GM13976 (cell line): ENCODE measurements around the gene IL21R.

ENCODE experiments used
- DNase-seq: peaks from one replicate; pipeline ENCODE4 v3.0.0; 2012; ENCODE audit warnings: low spot score
- in situ Hi-C: fragments of 300-500 bp; cut with MboI; formaldehyde crosslinking; loops from one replicate; pipeline ENCODE4 v1.12.0; 2022; ENCODE audit warnings: low sequenced_read_pairs, mixed read lengths, inconsistent platforms; ENCODE audit not compliant: unreplicated experiment
- TF ChIP-seq, protein P1 (sequence below): IDR thresholded peaks from 2 replicates; pipeline ENCODE4 v1.5.1; 2012; ENCODE audit warnings: borderline replicate concordance, mild to moderate bottlenecking; ENCODE audit not compliant: insufficient read depth; ENCODE audit errors: extremely low read depth, missing control alignments, control extremely low read depth

The IL21R gene

DNA sequence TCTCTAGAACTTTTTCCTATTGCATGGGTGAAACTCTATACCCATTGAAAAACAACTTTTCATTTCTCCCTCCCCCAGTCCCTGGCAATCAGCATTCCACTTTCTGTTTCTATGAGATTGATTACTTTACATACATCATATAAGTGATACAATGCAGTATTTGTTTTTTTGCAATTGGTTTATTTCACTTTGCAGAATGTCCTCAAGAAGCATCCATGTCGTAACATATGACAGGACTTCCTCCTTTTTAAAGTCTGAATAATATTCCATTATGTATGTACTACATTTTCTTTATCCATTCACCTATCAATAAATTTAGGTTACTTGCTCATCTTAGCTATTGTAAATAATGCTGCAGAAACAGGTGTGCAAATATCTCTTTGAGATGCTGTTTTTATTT lies 8.8 kb downstream of the IL21R start:
- no peak for DNase-seq
- in situ Hi-C loops = no loop called here
- TF ChIP-seq, protein P1, sequence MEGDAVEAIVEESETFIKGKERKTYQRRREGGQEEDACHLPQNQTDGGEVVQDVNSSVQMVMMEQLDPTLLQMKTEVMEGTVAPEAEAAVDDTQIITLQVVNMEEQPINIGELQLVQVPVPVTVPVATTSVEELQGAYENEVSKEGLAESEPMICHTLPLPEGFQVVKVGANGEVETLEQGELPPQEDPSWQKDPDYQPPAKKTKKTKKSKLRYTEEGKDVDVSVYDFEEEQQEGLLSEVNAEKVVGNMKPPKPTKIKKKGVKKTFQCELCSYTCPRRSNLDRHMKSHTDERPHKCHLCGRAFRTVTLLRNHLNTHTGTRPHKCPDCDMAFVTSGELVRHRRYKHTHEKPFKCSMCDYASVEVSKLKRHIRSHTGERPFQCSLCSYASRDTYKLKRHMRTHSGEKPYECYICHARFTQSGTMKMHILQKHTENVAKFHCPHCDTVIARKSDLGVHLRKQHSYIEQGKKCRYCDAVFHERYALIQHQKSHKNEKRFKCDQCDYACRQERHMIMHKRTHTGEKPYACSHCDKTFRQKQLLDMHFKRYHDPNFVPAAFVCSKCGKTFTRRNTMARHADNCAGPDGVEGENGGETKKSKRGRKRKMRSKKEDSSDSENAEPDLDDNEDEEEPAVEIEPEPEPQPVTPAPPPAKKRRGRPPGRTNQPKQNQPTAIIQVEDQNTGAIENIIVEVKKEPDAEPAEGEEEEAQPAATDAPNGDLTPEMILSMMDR = no peak

GRCh38 chr16:27413956-27414355 lies 12.0 kb downstream of the IL21R start:
- TF ChIP-seq, protein P1 = no peak
- in situ Hi-C loops = no loop called here
- DNase-seq = no peak

DNA sequence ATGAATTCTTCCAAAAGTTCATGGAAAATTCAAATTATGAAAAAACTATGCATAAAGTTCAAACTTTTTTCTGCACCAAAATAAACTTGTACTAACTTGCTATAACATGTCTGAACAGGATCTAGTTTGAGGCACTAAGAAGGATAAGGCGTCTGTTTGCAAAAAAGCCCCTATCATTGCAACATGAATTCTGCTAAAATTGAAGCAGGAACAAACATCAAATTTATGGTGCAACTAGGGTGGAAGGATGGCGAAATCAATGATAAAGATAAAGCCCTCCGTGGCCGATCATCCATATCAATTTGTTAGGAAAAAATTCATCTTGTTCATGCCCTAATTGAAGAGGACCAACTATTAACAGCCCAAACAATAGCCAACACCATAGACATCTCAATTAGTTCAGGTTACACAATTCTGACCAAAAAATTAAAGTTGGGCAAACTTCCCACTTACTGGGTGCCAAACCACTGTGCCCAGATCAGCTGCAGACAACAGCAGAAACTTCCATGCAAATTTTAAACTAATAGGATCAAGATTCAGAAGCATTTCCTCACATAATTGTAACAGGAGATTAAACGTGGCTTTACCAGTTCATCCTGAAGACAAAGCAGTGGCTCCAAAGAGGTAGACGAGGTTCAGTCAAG lies 12.9 kb downstream of the IL21R start:
- TF ChIP-seq, protein P1 = no peak
- DNase-seq = no peak
- in situ Hi-C loops = no loop called here

DNA sequence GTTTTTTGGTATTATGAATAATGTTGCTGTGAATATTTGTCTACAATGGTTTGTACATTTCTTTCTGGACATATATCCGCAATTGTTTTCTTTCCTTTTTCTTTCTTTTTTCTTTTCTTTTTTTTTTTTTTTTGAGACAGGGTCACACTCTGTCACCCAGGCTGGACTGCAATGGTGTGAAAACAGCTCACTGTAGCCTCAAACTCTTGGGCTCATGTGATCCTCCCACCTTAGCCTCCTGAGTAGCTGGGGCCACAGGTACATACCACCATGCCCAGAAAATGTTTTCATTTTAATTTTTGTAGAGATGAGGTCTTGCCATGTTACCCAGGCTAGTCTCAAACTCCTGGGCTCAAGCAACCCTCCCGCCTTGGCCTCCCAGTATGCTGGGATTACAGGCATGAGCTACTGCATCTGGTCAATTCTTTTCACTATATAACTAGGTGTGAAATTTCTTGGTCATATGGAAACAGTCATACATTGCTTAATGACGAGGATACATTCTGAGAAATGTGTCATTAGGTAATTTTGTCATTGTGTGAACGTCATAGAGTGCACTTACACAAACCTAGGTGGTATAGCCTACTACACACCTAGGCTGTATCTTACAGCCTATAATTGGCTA lies 15.2 kb downstream of the IL21R start:
- TF ChIP-seq, protein P1 = no peak
- DNase-seq = no peak
- in situ Hi-C loops = no loop called here

DNA sequence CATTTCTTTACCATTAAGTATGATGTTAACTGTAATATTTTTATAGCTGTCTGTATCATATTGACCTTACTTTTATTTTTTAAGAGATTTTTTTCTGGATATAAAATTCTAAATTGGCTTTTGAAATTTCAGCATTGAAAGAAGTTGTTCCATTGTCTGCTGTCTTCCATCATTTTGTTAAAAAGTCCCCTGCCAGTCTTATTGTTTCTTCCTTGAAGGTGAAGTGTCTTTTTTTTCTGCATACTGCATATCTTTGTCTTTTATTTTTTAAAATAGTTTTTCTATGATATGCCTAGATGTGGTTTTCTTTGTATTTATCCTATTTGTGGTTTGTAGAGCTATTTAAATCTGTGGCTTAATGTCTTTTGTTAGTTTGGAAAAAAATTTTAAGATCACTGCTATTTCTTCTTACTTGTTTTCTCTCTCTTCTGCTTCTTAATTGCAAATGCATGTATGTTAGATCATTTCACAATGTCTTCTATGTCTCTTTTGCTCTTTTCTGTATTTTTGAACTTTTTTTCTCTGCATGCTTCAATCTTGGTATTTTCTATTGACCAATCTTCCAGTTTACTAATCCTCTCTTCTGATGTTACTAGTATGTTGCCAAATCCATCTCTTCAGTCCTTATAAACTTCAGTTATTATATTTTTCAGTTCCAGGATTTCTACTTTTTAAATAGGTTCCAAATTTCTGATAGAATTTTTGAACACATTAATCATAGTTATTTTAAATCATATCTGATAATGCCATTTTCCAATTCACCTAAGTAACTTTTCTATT lies 20.2 kb downstream of the IL21R start:
- in situ Hi-C loops = no loop called here
- DNase-seq = no peak

DNA sequence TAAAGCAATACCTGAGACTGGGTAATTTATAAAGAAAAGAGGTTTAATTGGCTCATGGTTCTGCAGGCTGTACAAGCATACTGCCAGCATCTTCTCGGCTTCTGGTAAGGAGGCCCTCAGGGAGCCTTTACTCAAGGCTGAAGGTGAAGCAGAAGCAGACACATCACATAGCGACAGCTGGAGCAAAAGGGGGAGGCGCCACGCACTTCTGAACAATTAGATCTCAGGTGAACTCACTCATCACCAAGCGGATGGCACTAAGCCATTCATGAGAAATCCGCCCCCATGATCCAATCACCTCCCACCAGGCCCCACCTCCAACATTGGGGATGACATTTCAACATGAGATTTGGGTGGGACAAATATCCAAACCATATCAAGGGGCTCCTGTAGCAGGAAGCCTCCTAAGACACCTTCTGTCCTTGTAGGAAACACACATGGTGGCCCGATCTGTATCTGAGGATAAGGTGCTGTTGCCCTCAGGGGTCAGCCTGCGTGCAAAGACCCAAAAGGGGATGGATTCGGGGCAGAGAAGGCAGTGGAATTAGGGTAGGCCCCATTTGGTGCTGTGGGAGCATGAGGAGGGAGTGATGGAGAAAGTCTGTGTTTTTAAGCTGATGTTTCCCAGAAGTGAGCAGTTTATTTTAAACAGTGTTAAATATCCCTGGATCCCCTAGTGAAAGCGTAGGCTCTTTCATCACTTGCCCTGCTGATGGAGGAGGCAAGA lies 23.0 kb downstream of the IL21R start:
- TF ChIP-seq, protein P1 = no peak
- no peak for DNase-seq
- in situ Hi-C loops = no loop called here

More for the DNA sequence above, 20.2 kb downstream of the IL21R start:
- TF ChIP-seq, protein P1 = no peak
